ENCODE results near the gene PLPP2. TPM values are rescaled to one million over a fixed set of nuclear protein-coding genes. Genes with fewer than 3 reads are reported as not detected.
A peak's percentile ranks its signal among the peaks of the same experiment; 100 is the strongest.

PLPP2 gene
- total and polyA plus RNA-seq, 2 of the 13 experiments (the other 11 are each of a cell fraction or from before 2014, with no cell fraction given), result not detected

DNA sequence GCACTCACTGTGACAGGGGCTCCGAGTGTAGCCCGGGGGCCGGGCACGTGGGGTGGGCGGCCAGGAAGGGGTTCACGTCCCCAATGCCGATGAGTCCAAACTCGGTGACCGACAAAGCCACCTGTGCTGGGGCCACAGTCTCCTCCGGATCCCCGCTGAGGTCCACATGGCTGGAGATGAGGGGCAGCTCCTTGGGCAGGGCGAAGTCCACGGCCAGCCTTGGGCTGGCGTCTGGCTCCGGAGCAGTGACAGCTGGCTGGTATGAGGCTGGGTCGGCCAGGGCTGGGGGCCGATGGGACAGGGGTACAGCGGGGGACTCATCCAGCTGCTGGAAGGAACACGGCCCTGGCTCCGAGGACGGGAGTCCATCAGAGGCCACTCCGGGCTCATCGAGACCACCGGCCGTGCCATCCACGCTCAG lies 15.9 kb upstream of the PLPP2 start:
- no peak for DNase-seq (ENCODE audit: low spot score)
- no peak for FAIRE-seq
- Histone ChIP-seq H4K20me1 (ENCODE audit: insufficient read depth, low read length) (no peaks in the 10 kb centered on the region), H3K79me2 (ENCODE audit: insufficient read depth, low read length) (no peaks in the 10 kb centered on the region), H3K9ac (ENCODE audit: insufficient read depth, low read depth, low read length) (no peak overlapping the region), H3K9me3 (ENCODE audit: low read length) (no peaks in the 10 kb centered on the region), H2AFZ (ENCODE audit: low read length) (no peak overlapping the region), H3K27me3 (ENCODE audit: control insufficient read depth in 1 of 2, insufficient read depth in 2 of 2, low read length in 2 of 2) (no peaks in the 10 kb centered on the region), H3K36me3 (replicated peaks in 1 of 2; ENCODE audit: control insufficient read depth in 1 of 2, insufficient read depth in 2 of 2, low read length in 2 of 2) (peaks cover 16 to 37% of the 10 kb centered on the region in 2 experiments), H3K27ac (ENCODE audit: extremely low read length, insufficient read depth, low read length) (no peak overlapping the region), H3K4me1 (ENCODE audit: insufficient read depth, low read length) (no peaks in the 10 kb centered on the region), H3K4me3 (replicated peaks in 1 of 3; ENCODE audit: insufficient read depth in 1 of 3, low read depth in 2 of 3, low read length in 3 of 3) (no peak overlapping the region), H3K4me2 (ENCODE audit: low read depth, low read length) (no peak overlapping the region)
- in situ Hi-C loops (cut with HindIII; ENCODE audit: extremely low pct_ligation_motif_present, low pct_unique_long_range_greater_than_20kb) (no loop called here), intact Hi-C loops (cut with micrococcal nuclease; ENCODE audit: unreplicated experiment) (no loop called here)
- ChIA-PET POLR2A (no interaction called here), CTCF (ENCODE audit: low intra/inter-chr PET ratio, low total read pairs) (no interaction called here)
- no TSS peak for BruUV-seq (replicated peaks)
- 90% methylated on average over 2 of the region's 26 CpGs for WGBS (ENCODE audit: low lambda C conversion rate)
- no peak for ATAC-seq
- TF ChIP-seq ZNF441 (CRISPR knock-in tag; IDR thresholded peaks at IDR 0.05; ENCODE audit: borderline replicate concordance), result no peak
- TF ChIP-seq, protein P1, sequence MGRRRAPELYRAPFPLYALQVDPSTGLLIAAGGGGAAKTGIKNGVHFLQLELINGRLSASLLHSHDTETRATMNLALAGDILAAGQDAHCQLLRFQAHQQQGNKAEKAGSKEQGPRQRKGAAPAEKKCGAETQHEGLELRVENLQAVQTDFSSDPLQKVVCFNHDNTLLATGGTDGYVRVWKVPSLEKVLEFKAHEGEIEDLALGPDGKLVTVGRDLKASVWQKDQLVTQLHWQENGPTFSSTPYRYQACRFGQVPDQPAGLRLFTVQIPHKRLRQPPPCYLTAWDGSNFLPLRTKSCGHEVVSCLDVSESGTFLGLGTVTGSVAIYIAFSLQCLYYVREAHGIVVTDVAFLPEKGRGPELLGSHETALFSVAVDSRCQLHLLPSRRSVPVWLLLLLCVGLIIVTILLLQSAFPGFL (CRISPR knock-in tag; IDR thresholded peaks at IDR 0.05), result no peak
- no peak for TF ChIP-seq ZNF550 (CRISPR knock-in tag; IDR thresholded peaks at IDR 0.05; ENCODE audit: borderline replicate concordance)

DNA sequence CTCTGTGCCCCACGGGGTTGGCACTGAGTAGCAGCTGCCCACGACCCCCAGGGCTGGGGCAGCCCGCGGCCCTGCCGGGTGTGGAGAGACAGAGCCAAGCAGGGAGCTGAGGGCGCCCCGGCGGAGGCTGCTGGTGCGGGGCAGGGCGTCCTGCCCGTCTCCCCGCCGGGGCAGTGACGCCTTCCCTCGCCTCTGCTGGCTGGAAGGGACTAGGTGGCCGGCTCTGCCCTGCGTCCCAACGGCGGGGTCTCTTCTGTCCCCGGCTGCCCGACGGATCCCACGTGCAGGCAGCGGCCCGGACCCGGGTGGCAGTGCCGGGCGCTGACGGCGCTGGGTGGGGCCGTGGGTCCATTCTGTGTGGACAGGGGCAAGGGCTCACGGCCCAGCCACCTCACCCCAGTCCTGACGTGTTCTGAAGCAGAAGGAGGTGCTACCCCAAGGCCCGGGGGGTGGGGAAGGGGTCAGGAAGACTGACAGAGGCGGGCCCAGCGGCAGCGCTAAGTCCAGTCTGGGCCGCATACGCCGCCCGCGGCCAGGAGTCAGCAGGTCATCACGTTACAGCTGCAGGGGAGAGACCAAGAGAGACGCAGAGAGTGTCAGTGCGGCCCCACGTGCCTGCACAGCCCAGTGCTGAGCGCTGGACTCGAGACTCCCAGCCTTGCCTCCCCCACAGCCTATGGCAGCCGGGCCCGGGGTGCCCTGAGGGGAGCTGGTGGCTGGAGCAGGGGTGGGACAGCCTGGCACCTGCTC lies 15.1 kb upstream of the PLPP2 start:
- ATAC-seq (peak; percentile 14; the same call in 1 of the 3 replicates), FAIRE-seq (no peak), DNase-seq (ENCODE audit: low spot score) (no peak)
- no peak overlapping the region for H2AFZ ChIP-seq (ENCODE audit: low read length)
- no peaks in the 10 kb centered on the region for H4K20me1 ChIP-seq (ENCODE audit: insufficient read depth, low read length)
- H3K27me3 ChIP-seq (ENCODE audit: control insufficient read depth in 1 of 2, insufficient read depth in 2 of 2, low read length in 2 of 2), result no peaks in the 10 kb centered on the region
- H3K4me3 ChIP-seq (replicated peaks in 1 of 3; ENCODE audit: insufficient read depth in 1 of 3, low read depth in 2 of 3, low read length in 3 of 3), result no peak overlapping the region
- H3K9me3 ChIP-seq (ENCODE audit: low read length), result no peaks in the 10 kb centered on the region
- H3K4me2 ChIP-seq (ENCODE audit: low read depth, low read length), result no peak overlapping the region
- BruUV-seq (replicated peaks), result no TSS peak
- WGBS (ENCODE audit: low lambda C conversion rate), result 98% methylated on average over 27 of the region's 50 CpGs
- no peaks in the 10 kb centered on the region for H3K79me2 ChIP-seq (ENCODE audit: insufficient read depth, low read length)
- in situ Hi-C loops (cut with HindIII; ENCODE audit: extremely low pct_ligation_motif_present, low pct_unique_long_range_greater_than_20kb) (no loop called here), intact Hi-C loops (cut with micrococcal nuclease; ENCODE audit: unreplicated experiment) (no loop called here)
- H3K9ac ChIP-seq (ENCODE audit: insufficient read depth, low read depth, low read length), result no peak overlapping the region
- peaks cover 11 to 33% of the 10 kb centered on the region in 2 experiments for H3K36me3 ChIP-seq (replicated peaks in 1 of 2; ENCODE audit: control insufficient read depth in 1 of 2, insufficient read depth in 2 of 2, low read length in 2 of 2)
- H3K27ac ChIP-seq (ENCODE audit: extremely low read length, insufficient read depth, low read length), result no peak overlapping the region
- TF ChIP-seq ZNF788 (CRISPR knock-in tag; IDR thresholded peaks at IDR 0.05; ENCODE audit: borderline replicate concordance) (no peak), ZNF468 (CRISPR knock-in tag; IDR thresholded peaks at IDR 0.05) (no peak), SATB2 (CRISPR knock-in tag; IDR thresholded peaks at IDR 0.05) (no peak)
- TF ChIP-seq, protein P2, sequence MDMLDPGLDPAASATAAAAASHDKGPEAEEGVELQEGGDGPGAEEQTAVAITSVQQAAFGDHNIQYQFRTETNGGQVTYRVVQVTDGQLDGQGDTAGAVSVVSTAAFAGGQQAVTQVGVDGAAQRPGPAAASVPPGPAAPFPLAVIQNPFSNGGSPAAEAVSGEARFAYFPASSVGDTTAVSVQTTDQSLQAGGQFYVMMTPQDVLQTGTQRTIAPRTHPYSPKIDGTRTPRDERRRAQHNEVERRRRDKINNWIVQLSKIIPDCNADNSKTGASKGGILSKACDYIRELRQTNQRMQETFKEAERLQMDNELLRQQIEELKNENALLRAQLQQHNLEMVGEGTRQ (IDR thresholded peaks at IDR 0.05; ENCODE audit: low read depth, low read length), result no peak
- TF ChIP-seq, protein P2 (CRISPR knock-in tag; IDR thresholded peaks at IDR 0.05; ENCODE audit: borderline replicate concordance), result no peak
- TF ChIP-seq, protein P3, sequence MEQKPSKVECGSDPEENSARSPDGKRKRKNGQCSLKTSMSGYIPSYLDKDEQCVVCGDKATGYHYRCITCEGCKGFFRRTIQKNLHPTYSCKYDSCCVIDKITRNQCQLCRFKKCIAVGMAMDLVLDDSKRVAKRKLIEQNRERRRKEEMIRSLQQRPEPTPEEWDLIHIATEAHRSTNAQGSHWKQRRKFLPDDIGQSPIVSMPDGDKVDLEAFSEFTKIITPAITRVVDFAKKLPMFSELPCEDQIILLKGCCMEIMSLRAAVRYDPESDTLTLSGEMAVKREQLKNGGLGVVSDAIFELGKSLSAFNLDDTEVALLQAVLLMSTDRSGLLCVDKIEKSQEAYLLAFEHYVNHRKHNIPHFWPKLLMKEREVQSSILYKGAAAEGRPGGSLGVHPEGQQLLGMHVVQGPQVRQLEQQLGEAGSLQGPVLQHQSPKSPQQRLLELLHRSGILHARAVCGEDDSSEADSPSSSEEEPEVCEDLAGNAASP (CRISPR knock-in tag; IDR thresholded peaks at IDR 0.05; ENCODE audit: borderline replicate concordance), result no peak
- H3K4me1 ChIP-seq (ENCODE audit: insufficient read depth, low read length), result no peaks in the 10 kb centered on the region
- POLR2A ChIA-PET, result no interaction called here
- CTCF ChIA-PET (ENCODE audit: low intra/inter-chr PET ratio, low total read pairs), result no interaction called here
